Activated T-cell treated with anti-CD3 and anti-CD28 coated beads, Interleukin-2, amount 50 U/mL, for 4 hours (primary cell): ENCODE results near the gene ZBTB37. TPM values are rescaled to one million over a fixed set of nuclear protein-coding genes. Genes with fewer than 3 reads are reported as not detected.
"Not testable (repeated sequence)": the region's sequence is repeated elsewhere in the genome, so short reads cannot be mapped to it uniquely, and the experiment has no call there.

Source experiments
- ATAC-seq, 2 donors: fragments of 200-7000 bp; cut with Tn5 transposase; one replicate each; pipeline ENCODE4 v1.10.0; 2021
- DNase-seq: peaks from one replicate; pipeline ENCODE4 v3.0.0-alpha.2; 2020
- H3K27me3 Mint-ChIP-seq: one replicate; pipeline ENCODE4 v1.8.0; 2021; ENCODE audit warnings: low read depth, mixed read lengths
- H3K36me3 Mint-ChIP-seq: one replicate; pipeline ENCODE4 v1.8.0; 2022; ENCODE audit warnings: mixed read lengths; ENCODE audit not compliant: insufficient read depth
- H3K4me1 Mint-ChIP-seq: one replicate; pipeline ENCODE4 v1.8.0; 2021; ENCODE audit warnings: low read depth, mixed read lengths
- H3K4me3 Mint-ChIP-seq: one replicate; pipeline ENCODE4 v1.8.0; 2021; ENCODE audit warnings: mild to moderate bottlenecking, moderate library complexity, mixed read lengths
- H3K9me3 Mint-ChIP-seq: one replicate; pipeline ENCODE4 v1.8.0; 2021; ENCODE audit warnings: mixed read lengths
- total RNA-seq, 3 donors: library from RNA; stranded (reverse); gene quantifications; one replicate each; pipeline ENCODE4 v1.2.1, GENCODE V29; 2021

ZBTB37 gene
- total RNA-seq, 3 donors from 2014 or later: 5.8 to 8.1 (median 7.7) TPM

- peaks cover 13% of the 10 kb centered on the region for H3K4me1 Mint-ChIP-seq
- DNase-seq (no peak), ATAC-seq (no peak)
- H3K27me3 Mint-ChIP-seq: no peaks in the 10 kb centered on the region
- no peaks in the 10 kb centered on the region for H3K9me3 Mint-ChIP-seq
- H3K36me3 Mint-ChIP-seq: peaks cover 54% of the 10 kb centered on the region
- no peak overlapping the region for H3K4me3 Mint-ChIP-seq
Observed at GRCh38 chr1:173860065-173860464, 8.1 kb upstream of the ZBTB37 start.

- H3K27me3 Mint-ChIP-seq: no peaks in the 10 kb centered on the region
- DNase-seq (no peak), ATAC-seq (peak; percentile 28 to 40)
Observed at GRCh38 chr1:173861731-173862145, 6.4 kb upstream of the ZBTB37 start.

GRCh38 chr1:173862146-173862768 lies 5.9 kb upstream of the ZBTB37 start:
- peak; percentile 25 to 28 for ATAC-seq
- Mint-ChIP-seq H3K4me1 (peaks cover 22% of the 10 kb centered on the region), H3K4me3 (peak overlapping the region; percentile 91), H3K36me3 (peaks cover 63% of the 10 kb centered on the region)
- DNase-seq, H3K27me3 Mint-ChIP-seq, H3K9me3 Mint-ChIP-seq: not testable (repeated sequence)

More at GRCh38 chr1:173861731-173862145, 6.4 kb upstream of the ZBTB37 start:
- Mint-ChIP-seq H3K4me3 (peak overlapping the region; percentile 31), H3K9me3 (no peaks in the 10 kb centered on the region), H3K4me1 (peaks cover 22% of the 10 kb centered on the region), H3K36me3 (peaks cover 58% of the 10 kb centered on the region)

GRCh38 chr1:173862769-173863223 lies 5.4 kb upstream of the ZBTB37 start:
- Mint-ChIP-seq H3K4me3 (peak overlapping the region; percentile 91), H3K4me1 (peaks cover 22% of the 10 kb centered on the region), H3K27me3 (no peaks in the 10 kb centered on the region), H3K36me3 (peaks cover 64% of the 10 kb centered on the region), H3K9me3 (no peaks in the 10 kb centered on the region)
- ATAC-seq (peak; percentile 1 to 13), DNase-seq (no peak)

GRCh38 chr1:173863224-173864161 lies 4.7 kb upstream of the ZBTB37 start:
- H3K4me1 Mint-ChIP-seq: peaks cover 22% of the 10 kb centered on the region
- H3K36me3 Mint-ChIP-seq: peaks cover 60% of the 10 kb centered on the region
- DNase-seq (no peak), ATAC-seq (no peak)
- no peaks in the 10 kb centered on the region for H3K27me3 Mint-ChIP-seq
- H3K9me3 Mint-ChIP-seq: no peaks in the 10 kb centered on the region
- H3K4me3 Mint-ChIP-seq: peak overlapping the region; percentile 91

- Mint-ChIP-seq H3K4me1 (peaks cover 30% of the 10 kb centered on the region), H3K27me3 (no peaks in the 10 kb centered on the region), H3K9me3 (no peaks in the 10 kb centered on the region), H3K36me3 (peaks cover 60% of the 10 kb centered on the region), H3K4me3 (peak overlapping the region; percentile 91)
- no peak for DNase-seq
- no peak for ATAC-seq
Observed at GRCh38 chr1:173864179-173864867, 3.9 kb upstream of the ZBTB37 start.

- no peak for ATAC-seq
- no peaks in the 10 kb centered on the region for H3K9me3 Mint-ChIP-seq
- H3K36me3 Mint-ChIP-seq: peaks cover 54% of the 10 kb centered on the region
- DNase-seq: no peak
- H3K27me3 Mint-ChIP-seq: no peaks in the 10 kb centered on the region
- H3K4me1 Mint-ChIP-seq: peaks cover 43% of the 10 kb centered on the region
- peak overlapping the region; percentile 91 for H3K4me3 Mint-ChIP-seq
Observed at GRCh38 chr1:173865468-173866164, 2.6 kb upstream of the ZBTB37 start.

GRCh38 chr1:173866413-173867115 lies 1.6 kb upstream of the ZBTB37 start:
- peaks cover 51% of the 10 kb centered on the region for H3K4me1 Mint-ChIP-seq
- ATAC-seq (no peak), DNase-seq (no peak)
- no peaks in the 10 kb centered on the region for H3K9me3 Mint-ChIP-seq
- H3K27me3 Mint-ChIP-seq: no peaks in the 10 kb centered on the region
- peaks cover 56% of the 10 kb centered on the region for H3K36me3 Mint-ChIP-seq
- H3K4me3 Mint-ChIP-seq: peak overlapping the region; percentile 91

GRCh38 chr1:173867141-173867752 lies 933 bp upstream of the ZBTB37 start:
- ATAC-seq: no peak
- Mint-ChIP-seq H3K4me3 (peak overlapping the region; percentile 91), H3K27me3 (no peaks in the 10 kb centered on the region), H3K9me3 (no peaks in the 10 kb centered on the region), H3K4me1 (peaks cover 56% of the 10 kb centered on the region), H3K36me3 (peaks cover 52% of the 10 kb centered on the region)
- DNase-seq: peak; percentile 25

- Mint-ChIP-seq H3K27me3 (no peaks in the 10 kb centered on the region), H3K4me3 (peak within 1 kb of the TSS; percentile 91), H3K4me1 (peaks cover 58% of the 10 kb centered on the region), H3K36me3 (peaks cover 52% of the 10 kb centered on the region), H3K9me3 (no peaks in the 10 kb centered on the region)
- DNase-seq: peak; percentile 99
- ATAC-seq: peak; percentile 80 to 82
Observed at GRCh38 chr1:173867753-173868265, 371 bp upstream of the ZBTB37 start, which contains the start of gene GAS5. Gene GAS5, minus strand, starts transcription at chr1:173867989.

- Mint-ChIP-seq H3K9me3 (no peaks in the 10 kb centered on the region), H3K27me3 (no peaks in the 10 kb centered on the region), H3K4me3 (peak overlapping the region; percentile 91), H3K4me1 (peaks cover 60% of the 10 kb centered on the region), H3K36me3 (peaks cover 44% of the 10 kb centered on the region)
- ATAC-seq: no peak
- DNase-seq: no peak
Observed at GRCh38 chr1:173869021-173869359, 810 bp downstream of the ZBTB37 start.

GRCh38 chr1:173870252-173871075 lies 2.3 kb downstream of the ZBTB37 start:
- ATAC-seq: no peak
- Mint-ChIP-seq H3K36me3 (peaks cover 35% of the 10 kb centered on the region), H3K4me1 (peaks cover 47% of the 10 kb centered on the region)

More at GRCh38 chr1:173870252-173871075, 2.3 kb downstream of the ZBTB37 start:
- H3K27me3 Mint-ChIP-seq: no peaks in the 10 kb centered on the region
- H3K9me3 Mint-ChIP-seq: no peaks in the 10 kb centered on the region
- H3K4me3 Mint-ChIP-seq: peak overlapping the region; percentile 91
- no peak for DNase-seq
